ENCODE results near the gene KNOP1.
A peak's percentile ranks its signal among the peaks of the same experiment; 100 is the strongest.
"Not testable (repeated sequence)": the region's sequence is repeated elsewhere in the genome, so short reads cannot be mapped to it uniquely, and the experiment has no call there.

Gene KNOP1

GRCh38 chr16:19722269-19722952 is 4.4 kb upstream of the KNOP1 start:
- DNase-seq (ENCODE audit: low read depth), result no peak
- no peak overlapping the region for H3K4me3 ChIP-seq (ENCODE audit: low read depth, low read length)
- no peak for TF ChIP-seq CTCF (conservative IDR thresholded peaks at IDR 0.05; ENCODE audit: low read depth, low read length)

GRCh38 chr16:19718624-19718965 is 568 bp upstream of the KNOP1 start:
- DNase-seq (ENCODE audit: low read depth), result peak; percentile 31
- TF ChIP-seq CTCF (conservative IDR thresholded peaks at IDR 0.05; ENCODE audit: low read depth, low read length), result no peak
- H3K4me3 ChIP-seq (ENCODE audit: low read depth, low read length), result peak overlapping the region; percentile 99

- peak overlapping the region; percentile 99 for H3K4me3 ChIP-seq (ENCODE audit: low read depth, low read length)
- DNase-seq (ENCODE audit: low read depth), result no peak
- no peak for TF ChIP-seq CTCF (conservative IDR thresholded peaks at IDR 0.05; ENCODE audit: low read depth, low read length)
These were observed 713 bp downstream of the KNOP1 start for GRCh38 chr16:19717314-19717713.

GRCh38 chr16:19716728-19717127 is 1.3 kb downstream of the KNOP1 start:
- DNase-seq (ENCODE audit: low read depth), result not testable (repeated sequence)
- peak overlapping the region; percentile 99 for H3K4me3 ChIP-seq (ENCODE audit: low read depth, low read length)

- no peak for DNase-seq (ENCODE audit: low read depth)
- H3K4me3 ChIP-seq (ENCODE audit: low read depth, low read length), result no peak overlapping the region
- TF ChIP-seq CTCF (conservative IDR thresholded peaks at IDR 0.05; ENCODE audit: low read depth, low read length), result no peak
These were observed 1.8 kb downstream of the KNOP1 start for GRCh38 chr16:19716183-19716582.

- no peak for DNase-seq (ENCODE audit: low read depth)
- no peak overlapping the region for H3K4me3 ChIP-seq (ENCODE audit: low read depth, low read length)
- TF ChIP-seq CTCF (conservative IDR thresholded peaks at IDR 0.05; ENCODE audit: low read depth, low read length), result no peak
These were observed 2.5 kb downstream of the KNOP1 start for GRCh38 chr16:19715566-19715965.

GRCh38 chr16:19713697-19714096 is 4.3 kb downstream of the KNOP1 start:
- H3K4me3 ChIP-seq (ENCODE audit: low read depth, low read length), result no peak overlapping the region
- no peak for TF ChIP-seq CTCF (conservative IDR thresholded peaks at IDR 0.05; ENCODE audit: low read depth, low read length)
- no peak for DNase-seq (ENCODE audit: low read depth)
